GM23338 (cell line): ENCODE data around the gene SELENON. TPM values are rescaled to one million over a fixed set of nuclear protein-coding genes. Genes with fewer than 3 reads are reported as not detected.

Experiments used
- ATAC-seq: fragments of 200-7000 bp; cut with Tn5 transposase; 3 replicates; pipeline ENCODE4 v1.9.1; 2020
- DNase-seq: peaks from one replicate; pipeline ENCODE4 v3.0.0-alpha.2; 2015; ENCODE audit warnings: low spot score
- H2AFZ ChIP-seq: fragments of 200-600 bp; sonication (generic); 2 replicates; pipeline ENCODE4 v1.8.0; 2016; ENCODE audit warnings: antibody characterized with exemption, mild to moderate bottlenecking, moderate library complexity
- H3F3A ChIP-seq: fragments of 200-600 bp; sonication (generic); replicated peaks from 2 replicates; pipeline ENCODE4 v1.8.0; 2017; ENCODE audit warnings: antibody characterized with exemption, mixed run types, low read depth
- H3K27ac ChIP-seq: fragments of 200-600 bp; sonication (generic); 2 replicates; pipeline ENCODE4 v1.6.1; 2016; ENCODE audit warnings: low read depth
- H3K27me3 ChIP-seq: fragments of 200-600 bp; sonication (generic); 2 replicates; pipeline ENCODE4 v1.8.0; 2016; ENCODE audit warnings: mild to moderate bottlenecking, mixed run types, moderate library complexity; ENCODE audit not compliant: insufficient read depth
- H3K36me3 ChIP-seq: fragments of 200-600 bp; sonication (generic); 2 replicates; pipeline ENCODE4 v1.8.0; 2016; ENCODE audit warnings: mild to moderate bottlenecking; ENCODE audit not compliant: insufficient read depth
- H3K4me1 ChIP-seq: fragments of 200-600 bp; sonication (generic); 2 replicates; pipeline ENCODE4 v1.8.0; 2016; ENCODE audit warnings: mild to moderate bottlenecking, moderate library complexity; ENCODE audit not compliant: insufficient read depth
- H3K4me2 ChIP-seq: fragments of 200-600 bp; sonication (generic); 2 replicates; pipeline ENCODE4 v1.7.1; 2017; ENCODE audit warnings: mixed run types
- H3K4me3 ChIP-seq: fragments of 200-600 bp; sonication (generic); 2 replicates; pipeline ENCODE4 v1.6.1; 2016; ENCODE audit warnings: mixed run types
- H3K79me2 ChIP-seq: fragments of 200-600 bp; sonication (generic); replicated peaks from 2 replicates; pipeline ENCODE4 v1.8.0; 2017; ENCODE audit warnings: mild to moderate bottlenecking; ENCODE audit not compliant: insufficient read depth
- H3K9me2 ChIP-seq: fragments of 200-600 bp; sonication (generic); 2 replicates; pipeline ENCODE4 v1.8.0; 2017; ENCODE audit not compliant: insufficient read depth
- H4K20me1 ChIP-seq: fragments of 200-600 bp; sonication (generic); replicated peaks from 2 replicates; pipeline ENCODE4 v1.8.0; 2017; ENCODE audit warnings: mild to moderate bottlenecking; ENCODE audit not compliant: insufficient read depth
- H3K27ac Mint-ChIP-seq: 2 replicates; pipeline ENCODE4 v1.8.0; 2020; ENCODE audit warnings: inconsistent platforms, mild to moderate bottlenecking, moderate library complexity, mixed read lengths
- H3K27me3 Mint-ChIP-seq: 3 replicates; pipeline ENCODE4 v1.8.0; 2022; ENCODE audit warnings: low read depth, mild to moderate bottlenecking, moderate library complexity, mixed read lengths, inconsistent platforms; ENCODE audit not compliant: insufficient read depth, poor library complexity
- H3K36me3 Mint-ChIP-seq: 3 replicates; pipeline ENCODE4 v1.8.0; 2021; ENCODE audit warnings: low read depth, mild to moderate bottlenecking, inconsistent platforms, moderate library complexity, mixed read lengths
- H3K4me1 Mint-ChIP-seq: 3 replicates; pipeline ENCODE4 v1.8.0; 2020; ENCODE audit warnings: mild to moderate bottlenecking, inconsistent platforms, mixed read lengths
- H3K4me3 Mint-ChIP-seq: 3 replicates; pipeline ENCODE4 v1.8.0; 2021; ENCODE audit warnings: moderate library complexity, mild to moderate bottlenecking, inconsistent platforms, mixed read lengths
- H3K9me3 Mint-ChIP-seq: 3 replicates; pipeline ENCODE4 v1.8.0; 2020; ENCODE audit warnings: moderate library complexity, mild to moderate bottlenecking, inconsistent platforms, mixed read lengths
- EZH2phosphoT487 ChIP-seq: fragments of 200-600 bp; sonication (generic); IDR thresholded peaks from one replicate; pipeline ENCODE4 v1.8.1; 2018; ENCODE audit warnings: antibody characterized with exemption; ENCODE audit not compliant: unreplicated experiment
- JUNB ChIP-seq: IDR thresholded peaks from one replicate; pipeline ENCODE4 v1.6.1; 2016; ENCODE audit warnings: antibody characterized with exemption; ENCODE audit not compliant: unreplicated experiment
- ZNF331 ChIP-seq: fragments of 250-450 bp; sonication (Bioruptor Pico); IDR thresholded peaks from 2 replicates; pipeline ENCODE4 v1.5.0; 2020; ENCODE audit warnings: low read depth, mild to moderate bottlenecking, moderate library complexity
- polyA plus RNA-seq: library from polyadenylated mRNA; unstranded; fragments of >200 nt; fragmentation: Nextera tagmentation; extraction: Ambion mirVana; gene quantifications from 2 replicates; pipeline ENCODE4 v1.2.1, GENCODE V29; 2016
- total RNA-seq: library from RNA; depleted of rRNA; stranded (reverse); fragments of >200 nt; shearing (Covaris generic); gene quantifications from 2 replicates; pipeline ENCODE4 v1.2.3, GENCODE V29; 2014
- TF ChIP-seq, protein P1 (sequence below), 2 experiments: fragments of 200-600 bp in 1 of 2; sonication (generic) in 1 of 2; conservative IDR thresholded peaks; 2 replicates each; pipeline versions ENCODE4 v1.5.1 to v1.6.1; 2016 to 2017; ENCODE audit warnings: antibody characterized with exemption in 2 of 2, low read depth in 2 of 2, mild to moderate bottlenecking in 2 of 2, moderate library complexity in 1 of 2
- TF ChIP-seq, protein P2 (sequence below): fragments of 250-450 bp; sonication (Bioruptor Pico); IDR thresholded peaks from 2 replicates; pipeline ENCODE4 v1.5.0; 2020; ENCODE audit warnings: mild to moderate bottlenecking, moderate library complexity

The SELENON gene
- total and polyA plus RNA-seq, 2 experiments from 2014 or later: 17.9 to 93.2 TPM

DNA sequence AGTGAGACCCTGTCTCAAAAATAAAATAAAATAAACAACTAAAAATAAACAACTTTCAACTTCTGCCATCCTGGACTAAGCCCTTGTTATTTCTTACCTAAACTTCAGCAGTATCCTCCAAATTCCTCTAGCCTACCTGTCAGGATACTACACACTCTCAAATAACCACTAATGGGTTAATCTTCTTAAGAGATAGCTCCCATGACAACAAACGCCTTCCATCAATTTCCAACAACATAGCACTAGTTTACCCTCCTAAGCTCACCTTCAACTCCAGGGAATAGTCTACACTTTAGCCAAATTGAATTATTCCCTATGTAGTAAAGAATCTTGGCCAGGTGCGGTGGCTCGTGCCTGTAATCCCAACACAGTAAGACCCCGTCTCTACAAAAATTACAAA, 47.9 kb downstream of the SELENON start:
- H3K27me3 Mint-ChIP-seq: peaks cover 2% of the 10 kb centered on the region
- no peak overlapping the region for H3K27ac Mint-ChIP-seq
- peaks cover 99% of the 10 kb centered on the region for H3K79me2 ChIP-seq

DNA sequence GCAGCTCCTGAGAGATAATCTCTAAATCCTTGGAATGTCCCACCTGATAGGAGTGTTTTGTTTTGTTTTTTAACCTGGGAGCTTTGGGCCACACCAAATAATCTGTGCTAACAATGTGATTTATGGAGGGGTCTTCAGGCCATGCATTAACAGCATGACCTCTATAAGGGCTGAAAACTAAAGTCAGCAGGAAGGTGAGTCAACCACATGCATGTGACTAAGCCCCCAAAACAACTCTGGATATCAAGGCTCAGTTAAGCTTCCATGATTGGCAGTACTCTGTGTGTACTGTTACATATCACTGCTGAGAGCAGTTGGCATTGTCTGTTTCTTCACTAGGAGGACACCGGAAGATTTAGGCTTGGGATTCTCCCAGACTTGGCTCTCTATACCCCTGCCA, 48.5 kb downstream of the SELENON start:
- Histone ChIP-seq H4K20me1 (peaks cover 30% of the 10 kb centered on the region), H3K9me2 (no peaks in the 10 kb centered on the region), H3K27ac (no peak overlapping the region), H3K4me1 (no peaks in the 10 kb centered on the region), H3K79me2 (peaks cover 100% of the 10 kb centered on the region), H2AFZ (no peak overlapping the region), H3F3A (no peaks in the 10 kb centered on the region), H3K27me3 (no peaks in the 10 kb centered on the region), H3K36me3 (peaks cover 2% of the 10 kb centered on the region; the same call in 1 of the 2 replicates), H3K4me2 (no peak overlapping the region), H3K4me3 (no peak overlapping the region)
- Mint-ChIP-seq H3K27ac (no peak overlapping the region), H3K9me3 (no peaks in the 10 kb centered on the region), H3K27me3 (peaks cover 2% of the 10 kb centered on the region), H3K4me1 (peaks cover 10% of the 10 kb centered on the region; the same call in 2 of the 3 replicates), H3K36me3 (no peaks in the 10 kb centered on the region; the same call in 2 of the 3 replicates), H3K4me3 (no peak overlapping the region)
- DNase-seq (no peak), ATAC-seq (no peak)
- TF ChIP-seq JUNB (no peak), EZH2phosphoT487 (no peak), ZNF331 (no peak)
- TF ChIP-seq, protein P1, sequence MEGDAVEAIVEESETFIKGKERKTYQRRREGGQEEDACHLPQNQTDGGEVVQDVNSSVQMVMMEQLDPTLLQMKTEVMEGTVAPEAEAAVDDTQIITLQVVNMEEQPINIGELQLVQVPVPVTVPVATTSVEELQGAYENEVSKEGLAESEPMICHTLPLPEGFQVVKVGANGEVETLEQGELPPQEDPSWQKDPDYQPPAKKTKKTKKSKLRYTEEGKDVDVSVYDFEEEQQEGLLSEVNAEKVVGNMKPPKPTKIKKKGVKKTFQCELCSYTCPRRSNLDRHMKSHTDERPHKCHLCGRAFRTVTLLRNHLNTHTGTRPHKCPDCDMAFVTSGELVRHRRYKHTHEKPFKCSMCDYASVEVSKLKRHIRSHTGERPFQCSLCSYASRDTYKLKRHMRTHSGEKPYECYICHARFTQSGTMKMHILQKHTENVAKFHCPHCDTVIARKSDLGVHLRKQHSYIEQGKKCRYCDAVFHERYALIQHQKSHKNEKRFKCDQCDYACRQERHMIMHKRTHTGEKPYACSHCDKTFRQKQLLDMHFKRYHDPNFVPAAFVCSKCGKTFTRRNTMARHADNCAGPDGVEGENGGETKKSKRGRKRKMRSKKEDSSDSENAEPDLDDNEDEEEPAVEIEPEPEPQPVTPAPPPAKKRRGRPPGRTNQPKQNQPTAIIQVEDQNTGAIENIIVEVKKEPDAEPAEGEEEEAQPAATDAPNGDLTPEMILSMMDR (conservative IDR thresholded peaks at IDR 0.05; ENCODE audit: low read depth in 2 of 2): no peak
- TF ChIP-seq, protein P2, sequence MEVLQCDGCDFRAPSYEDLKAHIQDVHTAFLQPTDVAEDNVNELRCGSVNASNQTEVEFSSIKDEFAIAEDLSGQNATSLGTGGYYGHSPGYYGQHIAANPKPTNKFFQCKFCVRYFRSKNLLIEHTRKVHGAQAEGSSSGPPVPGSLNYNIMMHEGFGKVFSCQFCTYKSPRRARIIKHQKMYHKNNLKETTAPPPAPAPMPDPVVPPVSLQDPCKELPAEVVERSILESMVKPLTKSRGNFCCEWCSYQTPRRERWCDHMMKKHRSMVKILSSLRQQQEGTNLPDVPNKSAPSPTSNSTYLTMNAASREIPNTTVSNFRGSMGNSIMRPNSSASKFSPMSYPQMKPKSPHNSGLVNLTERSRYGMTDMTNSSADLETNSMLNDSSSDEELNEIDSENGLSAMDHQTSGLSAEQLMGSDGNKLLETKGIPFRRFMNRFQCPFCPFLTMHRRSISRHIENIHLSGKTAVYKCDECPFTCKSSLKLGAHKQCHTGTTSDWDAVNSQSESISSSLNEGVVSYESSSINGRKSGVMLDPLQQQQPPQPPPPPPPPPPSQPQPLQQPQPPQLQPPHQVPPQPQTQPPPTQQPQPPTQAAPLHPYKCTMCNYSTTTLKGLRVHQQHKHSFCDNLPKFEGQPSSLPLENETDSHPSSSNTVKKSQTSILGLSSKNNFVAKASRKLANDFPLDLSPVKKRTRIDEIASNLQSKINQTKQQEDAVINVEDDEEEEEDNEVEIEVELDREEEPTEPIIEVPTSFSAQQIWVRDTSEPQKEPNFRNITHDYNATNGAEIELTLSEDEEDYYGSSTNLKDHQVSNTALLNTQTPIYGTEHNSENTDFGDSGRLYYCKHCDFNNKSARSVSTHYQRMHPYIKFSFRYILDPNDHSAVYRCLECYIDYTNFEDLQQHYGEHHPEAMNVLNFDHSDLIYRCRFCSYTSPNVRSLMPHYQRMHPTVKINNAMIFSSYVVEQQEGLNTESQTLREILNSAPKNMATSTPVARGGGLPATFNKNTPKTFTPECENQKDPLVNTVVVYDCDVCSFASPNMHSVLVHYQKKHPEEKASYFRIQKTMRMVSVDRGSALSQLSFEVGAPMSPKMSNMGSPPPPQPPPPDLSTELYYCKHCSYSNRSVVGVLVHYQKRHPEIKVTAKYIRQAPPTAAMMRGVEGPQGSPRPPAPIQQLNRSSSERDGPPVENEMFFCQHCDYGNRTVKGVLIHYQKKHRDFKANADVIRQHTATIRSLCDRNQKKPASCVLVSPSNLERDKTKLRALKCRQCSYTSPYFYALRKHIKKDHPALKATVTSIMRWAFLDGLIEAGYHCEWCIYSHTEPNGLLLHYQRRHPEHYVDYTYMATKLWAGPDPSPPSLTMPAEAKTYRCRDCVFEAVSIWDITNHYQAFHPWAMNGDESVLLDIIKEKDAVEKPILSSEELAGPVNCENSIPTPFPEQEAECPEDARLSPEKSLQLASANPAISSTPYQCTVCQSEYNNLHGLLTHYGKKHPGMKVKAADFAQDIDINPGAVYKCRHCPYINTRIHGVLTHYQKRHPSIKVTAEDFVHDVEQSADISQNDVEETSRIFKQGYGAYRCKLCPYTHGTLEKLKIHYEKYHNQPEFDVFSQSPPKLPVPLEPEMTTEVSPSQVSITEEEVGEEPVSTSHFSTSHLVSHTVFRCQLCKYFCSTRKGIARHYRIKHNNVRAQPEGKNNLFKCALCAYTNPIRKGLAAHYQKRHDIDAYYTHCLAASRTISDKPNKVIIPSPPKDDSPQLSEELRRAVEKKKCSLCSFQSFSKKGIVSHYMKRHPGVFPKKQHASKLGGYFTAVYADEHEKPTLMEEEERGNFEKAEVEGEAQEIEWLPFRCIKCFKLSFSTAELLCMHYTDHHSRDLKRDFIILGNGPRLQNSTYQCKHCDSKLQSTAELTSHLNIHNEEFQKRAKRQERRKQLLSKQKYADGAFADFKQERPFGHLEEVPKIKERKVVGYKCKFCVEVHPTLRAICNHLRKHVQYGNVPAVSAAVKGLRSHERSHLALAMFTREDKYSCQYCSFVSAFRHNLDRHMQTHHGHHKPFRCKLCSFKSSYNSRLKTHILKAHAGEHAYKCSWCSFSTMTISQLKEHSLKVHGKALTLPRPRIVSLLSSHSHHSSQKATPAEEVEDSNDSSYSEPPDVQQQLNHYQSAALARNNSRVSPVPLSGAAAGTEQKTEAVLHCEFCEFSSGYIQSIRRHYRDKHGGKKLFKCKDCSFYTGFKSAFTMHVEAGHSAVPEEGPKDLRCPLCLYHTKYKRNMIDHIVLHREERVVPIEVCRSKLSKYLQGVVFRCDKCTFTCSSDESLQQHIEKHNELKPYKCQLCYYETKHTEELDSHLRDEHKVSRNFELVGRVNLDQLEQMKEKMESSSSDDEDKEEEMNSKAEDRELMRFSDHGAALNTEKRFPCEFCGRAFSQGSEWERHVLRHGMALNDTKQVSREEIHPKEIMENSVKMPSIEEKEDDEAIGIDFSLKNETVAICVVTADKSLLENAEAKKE (CRISPR knock-in tag): no peak

More for the DNA sequence above, 47.9 kb downstream of the SELENON start:
- Histone ChIP-seq H3K27me3 (no peaks in the 10 kb centered on the region), H3K9me2 (no peaks in the 10 kb centered on the region), H3K4me3 (no peak overlapping the region), H3F3A (no peaks in the 10 kb centered on the region), H2AFZ (no peak overlapping the region), H3K4me1 (no peaks in the 10 kb centered on the region), H3K4me2 (no peak overlapping the region), H3K36me3 (peaks cover 2% of the 10 kb centered on the region; the same call in 1 of the 2 replicates), H4K20me1 (peaks cover 32% of the 10 kb centered on the region), H3K27ac (no peak overlapping the region)
- no peak for TF ChIP-seq EZH2phosphoT487
- no peaks in the 10 kb centered on the region; the same call in 2 of the 3 replicates for H3K36me3 Mint-ChIP-seq
- DNase-seq (no peak), ATAC-seq (no peak)
- H3K4me1 Mint-ChIP-seq: peaks cover 10% of the 10 kb centered on the region; the same call in 2 of the 3 replicates
- no peak overlapping the region for H3K4me3 Mint-ChIP-seq
- H3K9me3 Mint-ChIP-seq: no peaks in the 10 kb centered on the region
